GM23338 (cell line): Measurements from ENCODE around the gene YJEFN3. TPM values are rescaled to one million over a fixed set of nuclear protein-coding genes. Genes with fewer than 3 reads are reported as not detected.

Experiments
- ATAC-seq: fragments of 200-7000 bp; cut with Tn5 transposase; 3 replicates; pipeline ENCODE4 v1.9.1; 2020
- DNase-seq: peaks from one replicate; pipeline ENCODE4 v3.0.0-alpha.2; 2015; ENCODE audit warnings: low spot score
- H2AFZ ChIP-seq: fragments of 200-600 bp; sonication (generic); 2 replicates; pipeline ENCODE4 v1.8.0; 2016; ENCODE audit warnings: antibody characterized with exemption, mild to moderate bottlenecking, moderate library complexity
- H3F3A ChIP-seq: fragments of 200-600 bp; sonication (generic); replicated peaks from 2 replicates; pipeline ENCODE4 v1.8.0; 2017; ENCODE audit warnings: antibody characterized with exemption, mixed run types, low read depth
- H3K27ac ChIP-seq: fragments of 200-600 bp; sonication (generic); 2 replicates; pipeline ENCODE4 v1.6.1; 2016; ENCODE audit warnings: low read depth
- H3K27me3 ChIP-seq: fragments of 200-600 bp; sonication (generic); 2 replicates; pipeline ENCODE4 v1.8.0; 2016; ENCODE audit warnings: mild to moderate bottlenecking, mixed run types, moderate library complexity; ENCODE audit not compliant: insufficient read depth
- H3K36me3 ChIP-seq: fragments of 200-600 bp; sonication (generic); 2 replicates; pipeline ENCODE4 v1.8.0; 2016; ENCODE audit warnings: mild to moderate bottlenecking; ENCODE audit not compliant: insufficient read depth
- H3K4me1 ChIP-seq: fragments of 200-600 bp; sonication (generic); 2 replicates; pipeline ENCODE4 v1.8.0; 2016; ENCODE audit warnings: mild to moderate bottlenecking, moderate library complexity; ENCODE audit not compliant: insufficient read depth
- H3K4me2 ChIP-seq: fragments of 200-600 bp; sonication (generic); 2 replicates; pipeline ENCODE4 v1.7.1; 2017; ENCODE audit warnings: mixed run types
- H3K4me3 ChIP-seq: fragments of 200-600 bp; sonication (generic); 2 replicates; pipeline ENCODE4 v1.6.1; 2016; ENCODE audit warnings: mixed run types
- H3K79me2 ChIP-seq: fragments of 200-600 bp; sonication (generic); replicated peaks from 2 replicates; pipeline ENCODE4 v1.8.0; 2017; ENCODE audit warnings: mild to moderate bottlenecking; ENCODE audit not compliant: insufficient read depth
- H3K9me2 ChIP-seq: fragments of 200-600 bp; sonication (generic); 2 replicates; pipeline ENCODE4 v1.8.0; 2017; ENCODE audit not compliant: insufficient read depth
- H4K20me1 ChIP-seq: fragments of 200-600 bp; sonication (generic); replicated peaks from 2 replicates; pipeline ENCODE4 v1.8.0; 2017; ENCODE audit warnings: mild to moderate bottlenecking; ENCODE audit not compliant: insufficient read depth
- H3K27ac Mint-ChIP-seq: 2 replicates; pipeline ENCODE4 v1.8.0; 2020; ENCODE audit warnings: inconsistent platforms, mild to moderate bottlenecking, moderate library complexity, mixed read lengths
- H3K27me3 Mint-ChIP-seq: 3 replicates; pipeline ENCODE4 v1.8.0; 2022; ENCODE audit warnings: low read depth, mild to moderate bottlenecking, moderate library complexity, mixed read lengths, inconsistent platforms; ENCODE audit not compliant: insufficient read depth, poor library complexity
- H3K36me3 Mint-ChIP-seq: 3 replicates; pipeline ENCODE4 v1.8.0; 2021; ENCODE audit warnings: low read depth, mild to moderate bottlenecking, inconsistent platforms, moderate library complexity, mixed read lengths
- H3K4me1 Mint-ChIP-seq: 3 replicates; pipeline ENCODE4 v1.8.0; 2020; ENCODE audit warnings: mild to moderate bottlenecking, inconsistent platforms, mixed read lengths
- H3K4me3 Mint-ChIP-seq: 3 replicates; pipeline ENCODE4 v1.8.0; 2021; ENCODE audit warnings: moderate library complexity, mild to moderate bottlenecking, inconsistent platforms, mixed read lengths
- H3K9me3 Mint-ChIP-seq: 3 replicates; pipeline ENCODE4 v1.8.0; 2020; ENCODE audit warnings: moderate library complexity, mild to moderate bottlenecking, inconsistent platforms, mixed read lengths
- CREB1 ChIP-seq: fragments of 250-450 bp; sonication (Bioruptor Pico); IDR thresholded peaks from 2 replicates; pipeline ENCODE4 v1.5.0; 2020; ENCODE audit warnings: low read depth, mild to moderate bottlenecking, moderate library complexity
- EZH2 ChIP-seq: fragments of 200-600 bp; sonication (generic); IDR thresholded peaks from one replicate; pipeline ENCODE4 v1.8.0; 2017; ENCODE audit warnings: antibody characterized with exemption, mild to moderate bottlenecking, low read depth; ENCODE audit not compliant: unreplicated experiment
- EZH2phosphoT487 ChIP-seq: fragments of 200-600 bp; sonication (generic); IDR thresholded peaks from one replicate; pipeline ENCODE4 v1.8.1; 2018; ENCODE audit warnings: antibody characterized with exemption; ENCODE audit not compliant: unreplicated experiment
- JUNB ChIP-seq: IDR thresholded peaks from one replicate; pipeline ENCODE4 v1.6.1; 2016; ENCODE audit warnings: antibody characterized with exemption; ENCODE audit not compliant: unreplicated experiment
- NANOG ChIP-seq: IDR thresholded peaks from 2 replicates; pipeline ENCODE4 v1.6.1; 2016; ENCODE audit warnings: antibody characterized with exemption, borderline replicate concordance
- POLR2AphosphoS5 ChIP-seq: IDR thresholded peaks from 2 replicates; pipeline ENCODE4 v1.6.1; 2016; ENCODE audit warnings: antibody characterized with exemption, low read depth
- ZNF114 ChIP-seq: fragments of 250-450 bp; sonication (Bioruptor Pico); IDR thresholded peaks from 2 replicates; pipeline ENCODE4 v1.5.0; 2020; ENCODE audit warnings: mild to moderate bottlenecking, moderate library complexity
- ZNF331 ChIP-seq: fragments of 250-450 bp; sonication (Bioruptor Pico); IDR thresholded peaks from 2 replicates; pipeline ENCODE4 v1.5.0; 2020; ENCODE audit warnings: low read depth, mild to moderate bottlenecking, moderate library complexity
- polyA plus RNA-seq: library from polyadenylated mRNA; unstranded; fragments of >200 nt; fragmentation: Nextera tagmentation; extraction: Ambion mirVana; gene quantifications from 2 replicates; pipeline ENCODE4 v1.2.1, GENCODE V29; 2016
- total RNA-seq: library from RNA; depleted of rRNA; stranded (reverse); fragments of >200 nt; shearing (Covaris generic); gene quantifications from 2 replicates; pipeline ENCODE4 v1.2.3, GENCODE V29; 2014
- TF ChIP-seq, protein P1 (sequence below): fragments of 250-450 bp; sonication (Bioruptor Pico); IDR thresholded peaks from 2 replicates; pipeline ENCODE4 v1.5.0; 2020; ENCODE audit warnings: mild to moderate bottlenecking, moderate library complexity
- TF ChIP-seq, protein P2 (sequence below): IDR thresholded peaks from one replicate; pipeline ENCODE4 v1.6.1; 2018; ENCODE audit warnings: antibody characterized with exemption; ENCODE audit not compliant: unreplicated experiment
- TF ChIP-seq, protein P3 (sequence below): IDR thresholded peaks from 2 replicates; pipeline ENCODE4 v1.6.1; 2016; ENCODE audit warnings: antibody characterized with exemption
- TF ChIP-seq, protein P4 (sequence below), 2 experiments: fragments of 200-600 bp in 1 of 2; sonication (generic) in 1 of 2; conservative IDR thresholded peaks; 2 replicates each; pipeline versions ENCODE4 v1.5.1 to v1.6.1; 2016 to 2017; ENCODE audit warnings: antibody characterized with exemption in 2 of 2, low read depth in 2 of 2, mild to moderate bottlenecking in 2 of 2, moderate library complexity in 1 of 2

YJEFN3 gene
- total and polyA plus RNA-seq, 2 experiments from 2014 or later = 3.5 to 6.5 TPM

DNA sequence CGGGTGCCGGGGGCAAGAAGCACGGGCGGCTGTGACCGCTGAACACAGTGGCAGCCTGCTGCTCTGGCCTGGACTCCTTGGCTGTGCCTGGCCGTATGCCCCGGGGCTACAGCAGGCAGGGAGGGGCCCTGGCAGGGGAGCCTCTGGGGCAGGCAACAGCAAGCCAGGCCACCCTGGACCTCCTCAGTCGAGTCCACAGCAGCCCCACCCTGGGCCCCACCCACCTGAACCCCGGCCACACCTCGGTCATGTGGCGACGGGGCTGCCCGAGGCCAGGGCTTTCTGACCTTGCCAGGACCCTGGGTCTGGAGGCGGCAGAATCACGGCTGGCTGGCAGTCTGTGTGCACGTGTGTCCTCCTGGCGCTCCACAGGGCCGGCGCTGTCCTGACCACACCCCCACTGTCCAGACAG is 18.0 kb downstream of the YJEFN3 start (continued):
- TF ChIP-seq NANOG (no peak), ZNF331 (no peak)
- TF ChIP-seq, protein P1, sequence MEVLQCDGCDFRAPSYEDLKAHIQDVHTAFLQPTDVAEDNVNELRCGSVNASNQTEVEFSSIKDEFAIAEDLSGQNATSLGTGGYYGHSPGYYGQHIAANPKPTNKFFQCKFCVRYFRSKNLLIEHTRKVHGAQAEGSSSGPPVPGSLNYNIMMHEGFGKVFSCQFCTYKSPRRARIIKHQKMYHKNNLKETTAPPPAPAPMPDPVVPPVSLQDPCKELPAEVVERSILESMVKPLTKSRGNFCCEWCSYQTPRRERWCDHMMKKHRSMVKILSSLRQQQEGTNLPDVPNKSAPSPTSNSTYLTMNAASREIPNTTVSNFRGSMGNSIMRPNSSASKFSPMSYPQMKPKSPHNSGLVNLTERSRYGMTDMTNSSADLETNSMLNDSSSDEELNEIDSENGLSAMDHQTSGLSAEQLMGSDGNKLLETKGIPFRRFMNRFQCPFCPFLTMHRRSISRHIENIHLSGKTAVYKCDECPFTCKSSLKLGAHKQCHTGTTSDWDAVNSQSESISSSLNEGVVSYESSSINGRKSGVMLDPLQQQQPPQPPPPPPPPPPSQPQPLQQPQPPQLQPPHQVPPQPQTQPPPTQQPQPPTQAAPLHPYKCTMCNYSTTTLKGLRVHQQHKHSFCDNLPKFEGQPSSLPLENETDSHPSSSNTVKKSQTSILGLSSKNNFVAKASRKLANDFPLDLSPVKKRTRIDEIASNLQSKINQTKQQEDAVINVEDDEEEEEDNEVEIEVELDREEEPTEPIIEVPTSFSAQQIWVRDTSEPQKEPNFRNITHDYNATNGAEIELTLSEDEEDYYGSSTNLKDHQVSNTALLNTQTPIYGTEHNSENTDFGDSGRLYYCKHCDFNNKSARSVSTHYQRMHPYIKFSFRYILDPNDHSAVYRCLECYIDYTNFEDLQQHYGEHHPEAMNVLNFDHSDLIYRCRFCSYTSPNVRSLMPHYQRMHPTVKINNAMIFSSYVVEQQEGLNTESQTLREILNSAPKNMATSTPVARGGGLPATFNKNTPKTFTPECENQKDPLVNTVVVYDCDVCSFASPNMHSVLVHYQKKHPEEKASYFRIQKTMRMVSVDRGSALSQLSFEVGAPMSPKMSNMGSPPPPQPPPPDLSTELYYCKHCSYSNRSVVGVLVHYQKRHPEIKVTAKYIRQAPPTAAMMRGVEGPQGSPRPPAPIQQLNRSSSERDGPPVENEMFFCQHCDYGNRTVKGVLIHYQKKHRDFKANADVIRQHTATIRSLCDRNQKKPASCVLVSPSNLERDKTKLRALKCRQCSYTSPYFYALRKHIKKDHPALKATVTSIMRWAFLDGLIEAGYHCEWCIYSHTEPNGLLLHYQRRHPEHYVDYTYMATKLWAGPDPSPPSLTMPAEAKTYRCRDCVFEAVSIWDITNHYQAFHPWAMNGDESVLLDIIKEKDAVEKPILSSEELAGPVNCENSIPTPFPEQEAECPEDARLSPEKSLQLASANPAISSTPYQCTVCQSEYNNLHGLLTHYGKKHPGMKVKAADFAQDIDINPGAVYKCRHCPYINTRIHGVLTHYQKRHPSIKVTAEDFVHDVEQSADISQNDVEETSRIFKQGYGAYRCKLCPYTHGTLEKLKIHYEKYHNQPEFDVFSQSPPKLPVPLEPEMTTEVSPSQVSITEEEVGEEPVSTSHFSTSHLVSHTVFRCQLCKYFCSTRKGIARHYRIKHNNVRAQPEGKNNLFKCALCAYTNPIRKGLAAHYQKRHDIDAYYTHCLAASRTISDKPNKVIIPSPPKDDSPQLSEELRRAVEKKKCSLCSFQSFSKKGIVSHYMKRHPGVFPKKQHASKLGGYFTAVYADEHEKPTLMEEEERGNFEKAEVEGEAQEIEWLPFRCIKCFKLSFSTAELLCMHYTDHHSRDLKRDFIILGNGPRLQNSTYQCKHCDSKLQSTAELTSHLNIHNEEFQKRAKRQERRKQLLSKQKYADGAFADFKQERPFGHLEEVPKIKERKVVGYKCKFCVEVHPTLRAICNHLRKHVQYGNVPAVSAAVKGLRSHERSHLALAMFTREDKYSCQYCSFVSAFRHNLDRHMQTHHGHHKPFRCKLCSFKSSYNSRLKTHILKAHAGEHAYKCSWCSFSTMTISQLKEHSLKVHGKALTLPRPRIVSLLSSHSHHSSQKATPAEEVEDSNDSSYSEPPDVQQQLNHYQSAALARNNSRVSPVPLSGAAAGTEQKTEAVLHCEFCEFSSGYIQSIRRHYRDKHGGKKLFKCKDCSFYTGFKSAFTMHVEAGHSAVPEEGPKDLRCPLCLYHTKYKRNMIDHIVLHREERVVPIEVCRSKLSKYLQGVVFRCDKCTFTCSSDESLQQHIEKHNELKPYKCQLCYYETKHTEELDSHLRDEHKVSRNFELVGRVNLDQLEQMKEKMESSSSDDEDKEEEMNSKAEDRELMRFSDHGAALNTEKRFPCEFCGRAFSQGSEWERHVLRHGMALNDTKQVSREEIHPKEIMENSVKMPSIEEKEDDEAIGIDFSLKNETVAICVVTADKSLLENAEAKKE (CRISPR knock-in tag) = no peak

DNA sequence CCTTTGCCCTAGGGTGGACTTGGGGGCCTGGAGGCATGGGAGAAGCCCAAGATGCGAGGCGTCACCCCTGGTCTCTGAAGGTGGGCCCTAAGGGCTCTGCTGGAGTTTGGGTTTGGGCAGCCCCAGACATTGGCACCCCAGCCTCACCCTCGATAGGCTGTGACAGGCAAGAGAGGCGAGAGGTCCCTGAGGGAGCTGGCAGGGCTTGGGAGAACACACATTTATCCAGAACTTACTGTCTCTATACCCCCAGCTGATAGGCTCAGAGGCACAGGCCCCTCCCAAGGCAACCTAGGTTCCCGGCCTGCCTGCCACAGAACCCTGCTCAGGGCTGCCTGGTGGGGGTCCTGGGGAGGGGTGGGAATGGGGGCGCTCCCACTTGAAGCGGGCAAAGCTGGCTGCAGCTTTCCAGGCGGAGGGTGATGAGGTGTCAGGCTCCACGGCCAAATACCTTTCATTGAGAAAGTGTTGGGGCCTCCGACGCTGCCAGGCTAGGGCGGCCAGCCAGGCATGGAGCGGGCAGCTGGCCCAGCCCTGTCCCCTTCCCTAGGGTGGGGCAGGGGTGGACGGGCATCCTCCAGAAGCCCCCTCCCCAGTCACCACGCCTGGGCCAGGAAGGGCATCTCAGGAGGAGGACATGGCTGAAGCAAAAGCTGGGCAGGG is 19.1 kb downstream of the YJEFN3 start:
- Histone ChIP-seq H2AFZ (no peak overlapping the region), H4K20me1 (no peaks in the 10 kb centered on the region), H3K79me2 (no peaks in the 10 kb centered on the region), H3F3A (peaks cover 7% of the 10 kb centered on the region; the same call in 1 of the 2 replicates), H3K4me2 (no peak overlapping the region), H3K4me3 (no peak overlapping the region), H3K4me1 (no peaks in the 10 kb centered on the region), H3K27me3 (no peaks in the 10 kb centered on the region), H3K27ac (no peak overlapping the region), H3K9me2 (no peaks in the 10 kb centered on the region), H3K36me3 (no peaks in the 10 kb centered on the region)
- DNase-seq = no peak
- Mint-ChIP-seq H3K27ac (no peak overlapping the region), H3K36me3 (no peaks in the 10 kb centered on the region; the same call in 2 of the 3 replicates), H3K4me3 (no peak overlapping the region), H3K4me1 (peaks cover 6% of the 10 kb centered on the region; the same call in 1 of the 3 replicates), H3K27me3 (peaks cover 12% of the 10 kb centered on the region), H3K9me3 (no peaks in the 10 kb centered on the region; the same call in 2 of the 3 replicates)
- no peak for ATAC-seq
- TF ChIP-seq NANOG = no peak
- TF ChIP-seq, protein P2, sequence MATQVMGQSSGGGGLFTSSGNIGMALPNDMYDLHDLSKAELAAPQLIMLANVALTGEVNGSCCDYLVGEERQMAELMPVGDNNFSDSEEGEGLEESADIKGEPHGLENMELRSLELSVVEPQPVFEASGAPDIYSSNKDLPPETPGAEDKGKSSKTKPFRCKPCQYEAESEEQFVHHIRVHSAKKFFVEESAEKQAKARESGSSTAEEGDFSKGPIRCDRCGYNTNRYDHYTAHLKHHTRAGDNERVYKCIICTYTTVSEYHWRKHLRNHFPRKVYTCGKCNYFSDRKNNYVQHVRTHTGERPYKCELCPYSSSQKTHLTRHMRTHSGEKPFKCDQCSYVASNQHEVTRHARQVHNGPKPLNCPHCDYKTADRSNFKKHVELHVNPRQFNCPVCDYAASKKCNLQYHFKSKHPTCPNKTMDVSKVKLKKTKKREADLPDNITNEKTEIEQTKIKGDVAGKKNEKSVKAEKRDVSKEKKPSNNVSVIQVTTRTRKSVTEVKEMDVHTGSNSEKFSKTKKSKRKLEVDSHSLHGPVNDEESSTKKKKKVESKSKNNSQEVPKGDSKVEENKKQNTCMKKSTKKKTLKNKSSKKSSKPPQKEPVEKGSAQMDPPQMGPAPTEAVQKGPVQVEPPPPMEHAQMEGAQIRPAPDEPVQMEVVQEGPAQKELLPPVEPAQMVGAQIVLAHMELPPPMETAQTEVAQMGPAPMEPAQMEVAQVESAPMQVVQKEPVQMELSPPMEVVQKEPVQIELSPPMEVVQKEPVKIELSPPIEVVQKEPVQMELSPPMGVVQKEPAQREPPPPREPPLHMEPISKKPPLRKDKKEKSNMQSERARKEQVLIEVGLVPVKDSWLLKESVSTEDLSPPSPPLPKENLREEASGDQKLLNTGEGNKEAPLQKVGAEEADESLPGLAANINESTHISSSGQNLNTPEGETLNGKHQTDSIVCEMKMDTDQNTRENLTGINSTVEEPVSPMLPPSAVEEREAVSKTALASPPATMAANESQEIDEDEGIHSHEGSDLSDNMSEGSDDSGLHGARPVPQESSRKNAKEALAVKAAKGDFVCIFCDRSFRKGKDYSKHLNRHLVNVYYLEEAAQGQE = no peak
- no peak for TF ChIP-seq JUNB
- no peak for TF ChIP-seq ZNF114 (CRISPR knock-in tag)
- TF ChIP-seq POLR2AphosphoS5 = no peak
- TF ChIP-seq, protein P3, sequence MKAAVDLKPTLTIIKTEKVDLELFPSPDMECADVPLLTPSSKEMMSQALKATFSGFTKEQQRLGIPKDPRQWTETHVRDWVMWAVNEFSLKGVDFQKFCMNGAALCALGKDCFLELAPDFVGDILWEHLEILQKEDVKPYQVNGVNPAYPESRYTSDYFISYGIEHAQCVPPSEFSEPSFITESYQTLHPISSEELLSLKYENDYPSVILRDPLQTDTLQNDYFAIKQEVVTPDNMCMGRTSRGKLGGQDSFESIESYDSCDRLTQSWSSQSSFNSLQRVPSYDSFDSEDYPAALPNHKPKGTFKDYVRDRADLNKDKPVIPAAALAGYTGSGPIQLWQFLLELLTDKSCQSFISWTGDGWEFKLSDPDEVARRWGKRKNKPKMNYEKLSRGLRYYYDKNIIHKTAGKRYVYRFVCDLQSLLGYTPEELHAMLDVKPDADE = no peak
- TF ChIP-seq EZH2phosphoT487 = no peak
- TF ChIP-seq ZNF331 = no peak
- TF ChIP-seq, protein P4, sequence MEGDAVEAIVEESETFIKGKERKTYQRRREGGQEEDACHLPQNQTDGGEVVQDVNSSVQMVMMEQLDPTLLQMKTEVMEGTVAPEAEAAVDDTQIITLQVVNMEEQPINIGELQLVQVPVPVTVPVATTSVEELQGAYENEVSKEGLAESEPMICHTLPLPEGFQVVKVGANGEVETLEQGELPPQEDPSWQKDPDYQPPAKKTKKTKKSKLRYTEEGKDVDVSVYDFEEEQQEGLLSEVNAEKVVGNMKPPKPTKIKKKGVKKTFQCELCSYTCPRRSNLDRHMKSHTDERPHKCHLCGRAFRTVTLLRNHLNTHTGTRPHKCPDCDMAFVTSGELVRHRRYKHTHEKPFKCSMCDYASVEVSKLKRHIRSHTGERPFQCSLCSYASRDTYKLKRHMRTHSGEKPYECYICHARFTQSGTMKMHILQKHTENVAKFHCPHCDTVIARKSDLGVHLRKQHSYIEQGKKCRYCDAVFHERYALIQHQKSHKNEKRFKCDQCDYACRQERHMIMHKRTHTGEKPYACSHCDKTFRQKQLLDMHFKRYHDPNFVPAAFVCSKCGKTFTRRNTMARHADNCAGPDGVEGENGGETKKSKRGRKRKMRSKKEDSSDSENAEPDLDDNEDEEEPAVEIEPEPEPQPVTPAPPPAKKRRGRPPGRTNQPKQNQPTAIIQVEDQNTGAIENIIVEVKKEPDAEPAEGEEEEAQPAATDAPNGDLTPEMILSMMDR (conservative IDR thresholded peaks at IDR 0.05; ENCODE audit: low read depth in 2 of 2) = no peak
- TF ChIP-seq CREB1 (CRISPR knock-in tag) = no peak
- no peak for TF ChIP-seq EZH2
